GM19239 (cell line): ENCODE results near the gene NDUFB7.
"Not testable (repeated sequence)": the region's sequence is repeated elsewhere in the genome, so short reads cannot be mapped to it uniquely, and the experiment has no call there.

Experiments used
- DNase-seq: peaks from one replicate; pipeline ENCODE4 v3.0.0; 2011; ENCODE audit warnings: low spot score; ENCODE audit not compliant: insufficient read length
- FAIRE-seq: peaks from 2 replicates; lab custom pipeline; 2011; peaks lifted over from hg19 to GRCh38; lab: Jason Lieb, UNC

The NDUFB7 gene

GRCh38 chr19:14571695-14572490 is at the start of gene NDUFB7:
Gene NDUFB7 (minus strand): TSS chr19:14572066. CDS start chr19:14572000, 66 bp downstream.
- FAIRE-seq: peak; percentile 95

GRCh38 chr19:14619404-14619803 is 47.5 kb upstream of the NDUFB7 start:
- FAIRE-seq (no peak), DNase-seq (no peak)

More at GRCh38 chr19:14571695-14572490, at the start of gene NDUFB7:
- peak; percentile 88 for DNase-seq

DNA sequence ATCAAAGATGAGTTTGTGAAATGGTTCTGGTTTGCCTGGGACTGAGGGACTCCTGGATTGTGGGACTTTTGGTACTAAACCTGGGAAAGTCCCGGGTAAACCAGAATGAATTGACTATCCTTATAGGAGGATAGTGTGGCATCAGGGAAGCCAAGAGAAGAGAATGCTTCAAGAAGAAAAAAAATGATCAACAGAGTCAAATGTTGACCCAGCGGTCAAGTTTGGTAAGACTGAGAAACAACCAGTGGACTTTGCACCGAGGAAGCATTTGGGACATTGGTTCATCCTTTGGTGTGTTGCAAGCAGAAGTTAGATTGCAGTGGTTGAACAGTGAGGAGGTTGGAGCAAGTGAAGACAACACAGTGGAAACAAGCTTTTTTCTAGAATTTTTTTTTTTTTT is 44.5 kb upstream of the NDUFB7 start:
- FAIRE-seq (no peak), DNase-seq (no peak)

DNA sequence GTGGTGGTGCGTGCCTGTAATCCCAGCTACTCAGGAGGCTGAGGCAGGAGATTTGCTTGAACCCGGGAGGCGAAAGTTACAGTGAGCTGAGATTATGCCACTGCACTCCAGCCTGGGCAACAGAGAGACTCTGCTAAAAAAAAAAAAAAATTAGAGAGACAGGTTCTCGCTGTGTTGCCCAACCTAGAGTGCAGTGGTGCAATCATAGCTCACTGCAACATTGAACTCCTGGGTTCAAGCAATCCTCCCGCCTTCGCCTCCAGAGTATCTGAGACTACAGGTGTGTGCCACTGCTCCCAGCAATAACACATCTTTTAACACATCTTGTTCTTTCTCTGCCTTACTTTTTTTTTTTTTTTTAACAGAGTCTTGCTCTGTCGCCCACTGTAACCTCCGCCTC is 43.8 kb upstream of the NDUFB7 start:
- no peak for FAIRE-seq
- DNase-seq: no peak

DNA sequence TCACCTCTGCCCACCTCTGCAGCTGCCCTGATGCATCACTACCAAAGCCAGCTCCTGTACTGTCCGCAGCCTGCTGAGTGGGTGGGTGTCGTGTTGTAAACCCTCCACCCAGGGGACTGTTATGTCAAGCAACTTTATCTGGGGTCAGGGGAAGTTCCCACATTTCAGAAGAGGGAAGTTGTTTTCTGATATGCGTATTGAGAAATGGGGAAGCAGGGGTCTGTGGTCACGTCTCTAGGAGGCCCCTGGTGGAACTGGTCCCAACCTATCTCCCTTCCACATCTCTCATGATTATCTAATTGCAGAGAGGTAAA is 42.2 kb upstream of the NDUFB7 start:
- DNase-seq: no peak
- no peak for FAIRE-seq

DNA sequence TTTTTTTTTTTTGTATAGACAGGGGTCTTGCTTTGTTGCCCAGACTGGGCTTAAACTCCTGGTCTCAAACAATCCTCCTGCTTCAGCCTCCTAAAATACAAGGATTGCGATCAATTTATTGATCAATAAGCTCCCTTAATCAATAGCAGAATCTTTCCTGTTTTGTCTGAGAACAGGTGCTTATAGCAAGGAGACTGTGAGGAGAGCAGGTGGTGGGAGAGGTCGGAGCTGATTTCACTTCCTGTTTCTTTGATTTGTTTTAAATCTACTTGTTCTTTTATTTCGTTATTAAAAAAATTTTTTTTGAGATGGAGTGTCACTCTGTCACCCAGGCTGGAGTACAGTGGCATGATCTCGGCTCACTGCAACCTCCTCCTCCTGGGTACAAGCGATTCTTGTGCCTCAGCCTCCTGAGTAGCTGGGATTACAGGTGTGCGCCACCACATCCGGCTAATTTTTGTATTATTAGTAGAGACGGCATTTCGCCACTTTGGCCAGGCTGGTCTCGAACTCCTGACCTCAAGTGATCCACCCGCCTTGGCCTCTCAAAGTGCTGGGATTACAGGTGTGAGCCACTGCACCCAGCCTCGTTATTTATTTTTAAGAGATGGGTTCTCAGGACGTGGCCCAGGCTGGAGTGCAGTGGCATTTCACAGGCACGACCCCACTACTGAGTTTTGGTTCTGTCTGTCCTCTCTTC is 41.7 kb upstream of the NDUFB7 start:
- not testable (repeated sequence) for FAIRE-seq, DNase-seq

GRCh38 chr19:14612657-14613056 is 40.8 kb upstream of the NDUFB7 start:
- DNase-seq: no peak
- no peak for FAIRE-seq

DNA sequence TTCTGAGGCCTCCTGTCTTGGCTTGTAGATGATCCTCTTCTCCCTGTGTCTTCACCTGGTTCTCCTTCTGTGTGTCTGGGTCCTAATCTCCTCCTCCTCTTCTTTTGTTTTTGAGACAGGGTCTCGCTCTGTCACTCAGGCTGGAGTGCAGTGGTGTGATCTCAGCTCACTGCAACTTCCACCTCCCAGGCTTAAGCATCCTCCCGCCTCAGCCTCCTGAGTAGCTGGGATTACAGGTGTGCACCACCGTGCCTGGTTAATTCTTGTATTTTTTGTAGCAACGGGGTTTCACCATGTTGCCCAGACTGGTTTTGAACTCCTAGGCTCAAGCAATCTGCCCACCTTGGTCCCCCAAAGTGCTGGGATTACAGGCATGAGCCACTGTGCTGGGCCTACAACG is 40.4 kb upstream of the NDUFB7 start:
- DNase-seq, FAIRE-seq: not testable (repeated sequence)

DNA sequence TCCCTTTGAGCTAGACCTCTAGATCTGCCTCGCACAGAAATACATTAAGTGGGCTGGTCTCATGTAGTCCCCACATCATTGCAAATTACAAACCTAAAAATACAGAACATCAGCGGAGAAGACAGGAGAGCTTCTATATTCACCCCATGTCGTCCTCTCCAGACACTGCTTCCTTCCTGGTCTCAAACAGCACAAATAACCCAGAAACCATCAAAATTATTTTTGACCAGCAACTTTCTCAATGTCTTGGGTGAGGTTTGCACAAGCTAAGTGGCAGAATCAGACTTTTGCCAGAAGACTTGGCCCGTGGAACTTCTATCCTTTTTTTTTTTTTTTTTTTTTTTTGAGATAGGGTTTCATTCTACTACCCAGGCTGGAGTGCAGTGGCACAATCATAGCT is 39.2 kb upstream of the NDUFB7 start:
- FAIRE-seq (no peak), DNase-seq (no peak)

GRCh38 chr19:14606627-14607026 is 34.8 kb upstream of the NDUFB7 start:
- FAIRE-seq: no peak
- no peak for DNase-seq

- FAIRE-seq: peak; percentile 98
- peak; percentile 60 for DNase-seq
These were observed 32.1 kb upstream of the NDUFB7 start for GRCh38 chr19:14603990-14604387.

- FAIRE-seq (no peak), DNase-seq (no peak)
These were observed 27.8 kb upstream of the NDUFB7 start for GRCh38 chr19:14599548-14600147.

DNA sequence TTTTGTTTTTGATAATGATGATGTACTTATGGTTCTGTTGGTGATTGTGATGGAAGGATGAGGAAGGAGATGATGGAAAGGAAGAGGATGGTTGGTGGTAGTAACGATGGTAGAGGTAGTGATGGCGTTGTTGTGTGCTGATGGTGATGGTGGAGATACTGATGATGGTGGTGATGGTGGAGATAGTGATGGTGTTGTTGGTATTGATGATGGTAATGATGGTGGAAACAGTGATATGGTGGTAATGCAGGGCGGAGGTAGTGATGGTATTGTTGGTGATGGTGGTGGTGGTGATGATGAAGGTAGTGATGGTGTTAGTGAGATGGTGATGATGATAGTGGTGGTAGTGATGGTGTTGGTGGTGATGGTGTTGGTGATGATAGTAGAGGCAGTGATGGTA is 23.7 kb upstream of the NDUFB7 start:
- DNase-seq (no peak), FAIRE-seq (no peak)

DNA sequence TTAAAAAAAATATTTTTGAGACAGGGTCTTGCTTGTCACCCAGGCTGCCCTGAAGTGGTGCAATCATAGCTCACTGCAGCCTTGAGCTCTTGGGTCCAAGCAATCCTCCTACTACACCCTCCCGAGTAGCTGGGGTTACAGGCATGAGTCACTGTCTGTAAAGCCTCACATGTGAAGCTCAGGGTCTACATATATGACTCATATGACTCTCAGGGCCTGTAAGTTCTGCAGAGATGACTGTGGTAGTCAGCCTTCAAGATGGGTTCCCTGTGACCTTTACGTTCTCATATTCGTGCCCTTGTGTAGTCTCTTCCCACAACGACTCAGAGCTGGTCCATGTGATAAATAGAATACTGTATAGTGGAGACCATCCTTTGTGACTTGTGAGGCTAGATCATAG is 17.6 kb upstream of the NDUFB7 start:
- peak; percentile 88 for FAIRE-seq
- not testable (repeated sequence) for DNase-seq

DNA sequence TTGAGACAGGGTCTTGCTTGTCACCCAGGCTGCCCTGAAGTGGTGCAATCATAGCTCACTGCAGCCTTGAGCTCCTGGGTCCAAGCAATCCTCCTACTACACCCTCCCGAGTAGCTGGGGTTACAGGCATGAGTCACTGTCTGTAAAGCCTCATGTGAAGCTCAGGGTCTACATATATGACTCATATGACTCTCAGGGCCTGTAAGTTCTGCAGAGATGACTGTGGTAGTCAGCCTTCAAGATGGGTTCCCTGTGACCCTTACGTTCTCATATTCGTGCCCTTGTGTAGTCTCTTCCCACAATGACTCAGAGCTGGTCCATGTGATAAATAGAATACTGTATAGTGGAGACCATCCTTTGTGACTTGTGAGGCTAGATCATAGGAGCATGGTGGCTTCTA is 13.3 kb upstream of the NDUFB7 start:
- not testable (repeated sequence) for DNase-seq
- peak; percentile 95 for FAIRE-seq

GRCh38 chr19:14584372-14584771 is 12.5 kb upstream of the NDUFB7 start:
- DNase-seq, FAIRE-seq: not testable (repeated sequence)

DNA sequence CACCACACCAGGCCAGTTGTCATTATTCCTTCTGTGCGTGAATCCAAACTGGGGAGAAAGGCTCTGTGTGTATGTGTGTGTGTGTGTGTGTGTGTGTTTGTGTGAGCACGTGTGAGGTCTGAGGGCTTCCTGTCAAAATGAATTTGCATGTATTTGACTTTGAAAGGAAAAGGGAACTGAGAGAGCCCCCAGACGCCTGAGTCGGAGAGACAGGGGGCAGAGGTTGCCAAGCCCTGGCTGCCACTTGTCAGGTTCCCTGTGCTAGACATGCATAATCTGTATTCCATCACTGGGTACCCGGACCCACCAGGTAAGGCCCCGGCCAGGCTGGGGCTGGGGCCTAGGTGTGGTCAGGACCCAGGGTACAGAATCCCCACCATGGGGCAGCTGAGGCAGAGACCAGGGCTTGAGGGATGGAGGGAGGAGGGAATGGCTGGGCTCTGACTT is 11.1 kb upstream of the NDUFB7 start, which contains the start of gene CLEC17A:
Gene CLEC17A, plus strand, starts transcription at position 191 of the 447 bp plus-strand sequence. Its CDS starts 77 bp downstream, at position 268.
- DNase-seq: no peak
- FAIRE-seq: peak; percentile 88

DNA sequence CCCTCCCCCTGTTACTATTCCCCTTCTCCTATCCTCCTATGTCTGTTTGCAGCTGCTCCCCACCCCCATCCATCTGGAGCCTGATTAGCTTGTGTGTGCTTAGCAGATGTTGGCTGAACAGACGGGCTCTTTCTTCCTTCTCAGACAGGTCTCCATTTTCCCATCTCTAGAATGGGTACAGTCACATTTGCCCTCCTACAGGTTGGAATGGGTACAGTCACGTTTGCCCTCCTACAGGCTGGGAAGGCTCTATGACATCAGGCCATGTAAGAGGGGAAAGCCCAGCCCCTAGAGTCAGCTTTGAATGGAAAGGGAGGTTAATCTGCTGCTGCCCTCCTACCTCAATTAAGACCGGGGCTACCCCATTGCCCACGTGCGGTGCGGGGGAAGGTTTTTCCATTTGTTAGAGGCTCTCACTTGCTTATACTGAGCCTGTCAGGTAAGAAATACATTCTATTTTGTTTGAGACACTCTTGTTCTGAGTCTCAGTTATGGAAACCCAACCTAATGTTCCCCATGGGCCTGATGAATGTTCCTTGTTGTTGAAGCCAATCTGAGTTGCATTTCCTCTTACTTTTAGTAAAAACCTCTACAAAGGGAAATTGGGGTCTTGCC is 8.9 kb upstream of the NDUFB7 start:
- DNase-seq (no peak), FAIRE-seq (peak; percentile 63)

- FAIRE-seq (peak; percentile 89), DNase-seq (no peak)
These were observed 6.1 kb upstream of the NDUFB7 start for GRCh38 chr19:14577885-14578427.

- DNase-seq: no peak
- no peak for FAIRE-seq
These were observed 5.4 kb upstream of the NDUFB7 start for GRCh38 chr19:14577264-14577663.
